Measurements from ENCODE around the gene SFN.

- TF ChIP-seq CTCF (IDR thresholded peaks at IDR 0.05), result no peak
- TF ChIP-seq ZFX (IDR thresholded peaks at IDR 0.05; ENCODE audit: borderline replicate concordance), result no peak
Observed at GRCh38 chr1:26863685-26864077, 732 bp downstream of the SFN start.

Measured in 22Rv1 (cell line).